ENCODE measurements around the gene ACADM. TPM values are rescaled to one million over a fixed set of nuclear protein-coding genes. Genes with fewer than 3 reads are reported as not detected.

The ACADM gene
- total and polyA plus RNA-seq, 2 of the 13 experiments (the other 11 are each of a cell fraction or from before 2014, with no cell fraction given) = 43.7 to 92.2 TPM

- Histone ChIP-seq H3K4me1 (ENCODE audit: insufficient read depth, low read length) (peaks cover 43% of the 10 kb centered on the region), H2AFZ (ENCODE audit: low read length) (no peak overlapping the region), H3K9me3 (ENCODE audit: low read length) (no peaks in the 10 kb centered on the region), H3K4me3 (replicated peaks in 1 of 3; ENCODE audit: insufficient read depth in 1 of 3, low read depth in 2 of 3, low read length in 3 of 3) (no peak overlapping the region), H3K4me2 (ENCODE audit: low read depth, low read length) (no peak overlapping the region), H3K9ac (ENCODE audit: insufficient read depth, low read depth, low read length) (no peak overlapping the region), H3K36me3 (replicated peaks in 1 of 2; ENCODE audit: control insufficient read depth in 1 of 2, insufficient read depth in 2 of 2, low read length in 2 of 2) (peaks cover 0 to 3% of the 10 kb centered on the region in 2 experiments; a peak in 1 of 5 replicates), H3K27me3 (ENCODE audit: control insufficient read depth in 1 of 2, insufficient read depth in 2 of 2, low read length in 2 of 2) (no peaks in the 10 kb centered on the region), H3K79me2 (ENCODE audit: insufficient read depth, low read length) (peaks cover 42% of the 10 kb centered on the region), H3K27ac (ENCODE audit: extremely low read length, insufficient read depth, low read length) (no peak overlapping the region), H4K20me1 (ENCODE audit: insufficient read depth, low read length) (peaks cover 8% of the 10 kb centered on the region; the same call in 1 of the 2 replicates)
- intact Hi-C loops (cut with micrococcal nuclease; ENCODE audit: unreplicated experiment) = no loop called here
- CTCF ChIA-PET (ENCODE audit: low intra/inter-chr PET ratio, low total read pairs) = no interaction called here
- FAIRE-seq = no peak
- BruUV-seq (replicated peaks) = TSS peak; percentile 0
- no peak for DNase-seq (ENCODE audit: low spot score)
- no peak for ATAC-seq
- in situ Hi-C loops (cut with HindIII; ENCODE audit: extremely low pct_ligation_motif_present, low pct_unique_long_range_greater_than_20kb) = loop anchor here (5.0 kb wide), 1 partner anchor 60 kb away; the partner anchor contains the start of gene RABGGTB
- 98% methylated on average over 3 of the region's 3 CpGs for WGBS (ENCODE audit: low lambda C conversion rate)
- POLR2A ChIA-PET = no interaction called here
- no peak for TF ChIP-seq PRDM15 (CRISPR knock-in tag; IDR thresholded peaks at IDR 0.05)
- TF ChIP-seq E2F1 (CRISPR knock-in tag; IDR thresholded peaks at IDR 0.05) = no peak
- TF ChIP-seq MIER2 (CRISPR knock-in tag; IDR thresholded peaks at IDR 0.05) = no peak
- TF ChIP-seq SP140L (CRISPR knock-in tag; IDR thresholded peaks at IDR 0.05; ENCODE audit: borderline replicate concordance) = no peak
- TF ChIP-seq TCF7L2 (IDR thresholded peaks at IDR 0.05; ENCODE audit: low read depth, low read length) = no peak
- TF ChIP-seq PHB2 (IDR thresholded peaks at IDR 0.05; ENCODE audit: partially characterized antibody) = no peak
- TF ChIP-seq MXD4 (CRISPR knock-in tag; IDR thresholded peaks at IDR 0.05) = no peak
- TF ChIP-seq ATF7-NPFF (CRISPR knock-in tag; IDR thresholded peaks at IDR 0.05; ENCODE audit: low read depth) = no peak
- TF ChIP-seq HNF4G (IDR thresholded peaks at IDR 0.05; ENCODE audit: borderline replicate concordance, low read depth, low read length) = no peak
- no peak for TF ChIP-seq HNF4G (CRISPR knock-in tag; IDR thresholded peaks at IDR 0.05; ENCODE audit: borderline replicate concordance, low read depth)
- no peak for TF ChIP-seq ZNF276 (CRISPR knock-in tag; IDR thresholded peaks at IDR 0.05; ENCODE audit: low read depth)
- TF ChIP-seq AKNA (CRISPR knock-in tag; IDR thresholded peaks at IDR 0.05; ENCODE audit: borderline replicate concordance) = no peak
- no peak for TF ChIP-seq EED (CRISPR knock-in tag; IDR thresholded peaks at IDR 0.05)
- TF ChIP-seq NCOR1 (IDR thresholded peaks at IDR 0.05; ENCODE audit: borderline replicate concordance, low read length) = no peak
Measured at GRCh38 chr1:75727571-75727970, 3.1 kb downstream of the ACADM start.
